ENCODE results near the gene TAF5.

DNA sequence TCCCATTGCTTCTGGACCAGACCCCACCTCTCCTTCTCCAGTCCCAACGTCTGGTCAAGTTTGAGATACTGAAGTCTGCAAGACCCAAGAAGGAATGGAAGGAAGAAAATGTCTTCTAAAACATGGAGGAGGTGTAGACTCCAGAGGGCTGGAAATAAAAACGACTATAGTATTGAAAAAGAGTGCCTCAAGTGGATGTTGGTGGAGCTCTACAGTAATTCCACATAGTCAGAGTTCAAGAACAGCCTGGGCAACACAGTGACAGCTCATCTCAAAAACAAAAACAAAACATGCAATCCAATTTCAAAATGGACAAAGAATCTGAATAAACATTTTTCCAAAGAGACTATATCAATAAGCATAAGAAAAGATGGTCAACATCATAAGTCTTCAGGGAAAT is 14.5 kb upstream of the TAF5 start:
- no peak for TF ChIP-seq CTCF (IDR thresholded peaks at IDR 0.05 in 4 of 5, conservative IDR thresholded peaks at IDR 0.05 in 1 of 5)
- TF ChIP-seq POLR2A (IDR thresholded peaks at IDR 0.05), result no peak
